Gastroesophageal sphincter (tissue), 4 donors: ENCODE results near the gene XYLT1. TPM values are rescaled to one million over a fixed set of nuclear protein-coding genes. Genes with fewer than 3 reads are reported as not detected.
"Not testable (repeated sequence)": the region's sequence is repeated elsewhere in the genome, so short reads cannot be mapped to it uniquely, and the experiment has no call there.

Source experiments
- ATAC-seq: fragments of 150-250 bp; one replicate; pipeline ENCODE4 v1.9.1; 2016; ENCODE audit warnings: mild to moderate bottlenecking, moderate library complexity
- H3K27ac ChIP-seq, 4 donors: fragments of 200-600 bp; sonication (generic) in 3 of 4; 1 replicate in 3 of 4; 2 replicates in 1 of 4; pipeline ENCODE4 v1.5.1; 2016 to 2019
- H3K27me3 ChIP-seq: fragments of 200-600 bp; sonication (generic); one replicate; pipeline ENCODE4 v1.5.1; 2019
- H3K36me3 ChIP-seq, 2 donors: fragments of 200-600 bp; sonication (generic); one replicate each; pipeline ENCODE4 v1.5.1; 2019; ENCODE audit warnings: control low read depth in 1 of 2
- H3K4me1 ChIP-seq, 3 donors: fragments of 200-600 bp; sonication (generic); 1 replicate in 2 of 3; 2 replicates in 1 of 3; pipeline ENCODE4 v1.5.1; 2016 to 2019; ENCODE audit warnings: control low read depth in 2 of 3
- H3K4me3 ChIP-seq, 2 donors: fragments of 200-600 bp; sonication (generic); one replicate each; pipeline ENCODE4 v1.5.1; 2019; ENCODE audit warnings: mild to moderate bottlenecking in 1 of 2, moderate library complexity in 1 of 2
- H3K9me3 ChIP-seq, 3 donors: fragments of 200-600 bp; sonication (generic); one replicate each; pipeline ENCODE4 v1.5.1; 2017 to 2019; ENCODE audit warnings: control low read depth in 2 of 3
- CTCF ChIP-seq, 4 experiments: fragments of 200-600 bp in 2 of 4; fragments of 450-650 bp in 2 of 4; sonication (generic) in 1 of 4; IDR thresholded peaks; one replicate each; pipeline ENCODE4 v1.5.1; 2017 to 2019; ENCODE audit warnings: antibody characterized with exemption in 4 of 4, mild to moderate bottlenecking in 2 of 4, moderate library complexity in 2 of 4
- EP300 ChIP-seq: sonication (generic); formaldehyde crosslinking; IDR thresholded peaks from one replicate; pipeline ENCODE4 v1.6.1; 2017; ENCODE audit warnings: antibody characterized with exemption, mild to moderate bottlenecking
- POLR2A ChIP-seq, 2 donors: fragments of 450-650 bp; IDR thresholded peaks; one replicate each; pipeline ENCODE4 v1.6.1; 2017; ENCODE audit warnings: antibody characterized with exemption in 2 of 2, mild to moderate bottlenecking in 2 of 2, moderate library complexity in 1 of 2
- POLR2AphosphoS5 ChIP-seq: sonication (generic); formaldehyde crosslinking; IDR thresholded peaks from one replicate; pipeline ENCODE4 v1.6.1; 2017; ENCODE audit warnings: antibody characterized with exemption
- WGBS, 2 donors: methylation state at CpG; one replicate each; pipeline ENCODE4 v1.1.5; 2018; ENCODE audit warnings: low coverage in 1 of 2; 5-methylcytosine and 5-hydroxymethylcytosine counted together
- total RNA-seq, 4 donors: library from RNA; depleted of rRNA; stranded (reverse); fragments of >200 nt; gene quantifications; one replicate each; pipeline ENCODE4 v1.1.0, GENCODE V29; 2016

Gene XYLT1
- total RNA-seq, 4 donors from 2014 or later, result 19.1 to 51.6 (median 23.7) TPM

DNA sequence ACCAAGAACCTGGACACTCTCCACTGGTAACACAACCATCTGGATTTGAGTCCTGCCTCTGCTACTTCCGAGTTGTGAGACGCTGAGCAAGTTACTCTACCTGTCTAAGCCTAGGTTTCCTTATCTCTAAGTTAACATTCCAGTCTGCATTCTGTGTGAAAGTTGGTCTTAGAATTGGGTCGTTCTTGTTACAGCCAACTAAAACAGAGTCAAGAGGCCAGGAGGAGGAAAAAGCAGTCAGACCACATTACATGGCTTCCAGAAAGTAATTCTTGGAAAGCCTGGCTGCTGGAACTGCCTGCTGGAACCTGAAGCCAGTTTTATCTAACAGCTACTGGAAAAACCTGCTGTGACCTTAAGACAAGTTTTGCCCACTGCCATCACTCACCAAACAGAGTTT is 38.4 kb upstream of the XYLT1 start:
- TF ChIP-seq POLR2AphosphoS5 (no peak), EP300 (no peak), CTCF (IDR thresholded peaks at IDR 0.05) (no peak), POLR2A (IDR thresholded peaks at IDR 0.05) (no peak)
- Histone ChIP-seq H3K4me3 (no peak overlapping the region), H3K4me1 (peaks cover 0 to 21% (median 0%) of the 10 kb centered on the region in 3 donors), H3K9me3 (peaks cover 0 to 9% (median 0%) of the 10 kb centered on the region in 3 donors), H3K36me3 (no peaks in the 10 kb centered on the region), H3K27me3 (no peaks in the 10 kb centered on the region), H3K27ac (no peak overlapping the region)
- WGBS, 2 donors, result 75% methylated on average over 3 of the region's 3 CpGs; no CpG with 5 or more reads in 1 of the 2 donors
- ATAC-seq, result no peak

DNA sequence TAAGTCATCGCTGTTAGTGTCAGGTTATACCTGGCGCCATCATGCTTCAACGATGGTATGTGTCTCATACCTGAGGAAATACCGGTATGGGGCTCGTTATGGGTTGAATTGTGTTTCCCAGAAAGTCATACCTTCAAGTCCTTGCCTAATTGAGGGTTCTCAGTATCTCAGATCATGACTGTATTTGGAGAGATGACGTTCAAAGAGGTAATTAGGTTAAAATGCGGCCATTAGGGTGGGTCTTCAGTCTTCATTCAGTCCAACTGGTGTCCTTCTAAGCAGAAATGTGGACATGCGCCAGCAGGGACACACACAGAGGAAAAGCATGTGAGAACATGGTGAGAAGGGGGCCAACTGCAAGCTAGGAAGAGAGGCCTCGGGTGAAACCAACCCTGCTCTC is 37.5 kb upstream of the XYLT1 start:
- no peak for ATAC-seq
- no peak for TF ChIP-seq CTCF (IDR thresholded peaks at IDR 0.05)
- no peak for TF ChIP-seq POLR2A (IDR thresholded peaks at IDR 0.05)
- TF ChIP-seq POLR2AphosphoS5, result no peak
- no peak for TF ChIP-seq EP300
- Histone ChIP-seq H3K36me3 (no peaks in the 10 kb centered on the region), H3K4me1 (peaks cover 0 to 26% (median 0%) of the 10 kb centered on the region in 3 donors), H3K27ac (no peak overlapping the region), H3K4me3 (no peak overlapping the region), H3K27me3 (no peaks in the 10 kb centered on the region), H3K9me3 (peaks cover 0 to 9% (median 0%) of the 10 kb centered on the region in 3 donors)
- WGBS, 2 donors, result 89 to 91% methylated on average over 7 to 8 of the region's 9 CpGs

- no CpG with 5 or more reads among the region's 8 CpGs for WGBS, 2 donors
- ATAC-seq, H3K4me3 ChIP-seq, H3K9me3 ChIP-seq, H3K36me3 ChIP-seq, H3K27me3 ChIP-seq, H3K27ac ChIP-seq: not testable (repeated sequence)
- H3K4me1 ChIP-seq, result peaks cover 0 to 18% (median 0%) of the 10 kb centered on the region in 3 donors
Observed at GRCh38 chr16:17507516-17507915, 36.8 kb upstream of the XYLT1 start.

DNA sequence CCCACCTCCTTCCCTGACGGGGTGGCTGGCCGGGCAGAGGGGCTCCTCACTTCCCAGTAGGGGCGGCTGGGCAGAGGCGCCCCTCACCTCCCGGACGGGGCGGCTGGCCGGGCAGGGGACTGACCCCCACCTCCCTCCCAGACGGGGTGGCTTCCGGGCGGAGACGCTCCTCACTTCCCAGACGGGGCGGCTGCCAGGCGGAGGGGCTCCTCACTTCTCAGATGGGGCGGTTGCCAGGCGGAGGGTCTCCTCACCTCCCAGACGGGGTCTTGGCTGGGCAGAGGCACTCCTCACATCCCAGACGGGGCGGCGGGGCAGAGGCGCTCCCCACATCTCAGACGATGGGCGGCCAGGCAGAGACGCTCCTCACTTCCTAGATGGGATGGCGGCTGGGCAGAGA is 35.1 kb upstream of the XYLT1 start:
- whole genome bisulfite sequencing, 2 donors, result no CpG with 5 or more reads among the region's 26 CpGs
- H3K4me3 ChIP-seq, H3K27me3 ChIP-seq, ATAC-seq, H3K9me3 ChIP-seq, H3K36me3 ChIP-seq, H3K4me1 ChIP-seq, H3K27ac ChIP-seq: not testable (repeated sequence)

- WGBS, 2 donors, result 71 to 83% methylated on average over 1 to 2 of the region's 2 CpGs
- no peak for ATAC-seq
Observed at GRCh38 chr16:17504050-17504449, 33.3 kb upstream of the XYLT1 start.

More at GRCh38 chr16:17504050-17504449, 33.3 kb upstream of the XYLT1 start:
- H3K27ac ChIP-seq, result no peak overlapping the region
- TF ChIP-seq POLR2A (IDR thresholded peaks at IDR 0.05), result no peak
- TF ChIP-seq EP300, result no peak
- no peak for TF ChIP-seq POLR2AphosphoS5
- no peak for TF ChIP-seq CTCF (IDR thresholded peaks at IDR 0.05)
- no peak overlapping the region for H3K4me3 ChIP-seq
- H3K9me3 ChIP-seq, result peaks cover 0 to 5% (median 0%) of the 10 kb centered on the region in 3 donors
- peaks cover 0 to 9% (median 0%) of the 10 kb centered on the region in 3 donors for H3K4me1 ChIP-seq
- H3K36me3 ChIP-seq, result no peaks in the 10 kb centered on the region
- H3K27me3 ChIP-seq, result no peaks in the 10 kb centered on the region
